Loucy (cell line): Measurements from ENCODE around the gene FKBP5.

Experiments
- CTCF ChIP-seq: fragments of 200-600 bp; sonication (generic); conservative IDR thresholded peaks from 2 replicates; pipeline ENCODE4 v1.5.1; 2014; ENCODE audit warnings: mild to moderate bottlenecking, antibody characterized with exemption, low read length
- EZH2phosphoT487 ChIP-seq: fragments of 200-600 bp; IDR thresholded peaks from 2 replicates; pipeline ENCODE4 v1.6.1; 2018; ENCODE audit warnings: antibody characterized with exemption, mild to moderate bottlenecking, moderate library complexity, borderline replicate concordance

DNA sequence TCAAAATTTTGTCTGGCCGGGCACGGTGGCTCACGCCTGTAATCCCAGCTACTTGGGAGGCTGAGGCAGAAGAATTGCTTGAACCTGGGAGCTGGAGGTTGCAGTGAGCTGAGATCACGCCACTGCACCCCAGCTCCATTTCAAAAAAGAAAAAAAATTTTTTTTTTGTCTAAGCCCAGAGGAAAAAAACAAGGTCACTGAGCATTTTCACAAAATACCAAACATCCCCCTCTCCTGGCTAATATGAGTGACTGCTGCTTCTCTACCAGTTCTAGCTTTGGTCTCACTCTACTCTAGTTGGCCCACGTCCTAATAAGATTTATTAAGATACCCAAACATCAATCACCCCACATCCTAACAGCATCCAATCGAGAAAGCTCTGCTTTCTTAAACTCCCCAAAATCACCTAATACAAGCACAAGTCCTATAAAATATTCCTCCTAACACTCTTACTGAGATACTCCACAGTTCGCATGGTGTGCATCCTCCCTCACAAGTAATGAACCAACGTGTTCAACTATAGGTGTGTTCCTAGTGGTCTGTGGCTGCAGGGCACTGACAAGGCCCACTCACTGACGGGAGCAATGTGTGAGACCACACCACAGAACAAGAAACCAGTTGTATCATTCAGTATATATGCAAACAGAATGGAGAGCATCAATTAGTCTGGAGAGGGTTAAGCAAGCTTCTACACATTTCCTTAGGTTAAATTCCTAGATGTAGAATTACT is 64.2 kb downstream of the FKBP5 start:
- TF ChIP-seq EZH2phosphoT487: no peak
- peak; percentile 29 for TF ChIP-seq CTCF
